DOHH2 (cell line): Measurements from ENCODE around the gene MAGI3.

Source experiments
- H3F3A ChIP-seq: fragments of 200-600 bp; sonication (generic), shearing (Covaris generic); 2 replicates; pipeline ENCODE4 v1.6.0; 2016; ENCODE audit warnings: antibody characterized with exemption, mild to moderate bottlenecking; ENCODE audit not compliant: control insufficient read depth, insufficient read depth
- H3K27ac ChIP-seq: fragments of 200-600 bp; sonication (generic); 2 replicates; pipeline ENCODE4 v1.5.1; 2014; ENCODE audit warnings: low read depth, mild to moderate bottlenecking, low read length, moderate library complexity
- H3K27me3 ChIP-seq: fragments of 200-600 bp; sonication (generic); 2 replicates; pipeline ENCODE4 v1.6.1; 2014; ENCODE audit warnings: mild to moderate bottlenecking, low read length, mixed read lengths; ENCODE audit not compliant: control insufficient read depth
- H3K36me3 ChIP-seq: fragments of 200-600 bp; sonication (generic); 2 replicates; pipeline ENCODE4 v1.6.1; 2014; ENCODE audit warnings: mild to moderate bottlenecking, low read length, moderate library complexity, mixed read lengths; ENCODE audit not compliant: control insufficient read depth
- H3K4me1 ChIP-seq: fragments of 200-600 bp; sonication (generic); 2 replicates; pipeline ENCODE4 v1.6.1; 2014; ENCODE audit warnings: mild to moderate bottlenecking, low read length, mixed read lengths; ENCODE audit not compliant: control insufficient read depth
- H3K4me2 ChIP-seq: fragments of 200-600 bp; sonication (generic); 2 replicates; pipeline ENCODE4 v1.6.0; 2014; ENCODE audit warnings: mild to moderate bottlenecking, low read length, moderate library complexity
- H3K4me3 ChIP-seq: fragments of 200-600 bp; sonication (generic); 2 replicates; pipeline ENCODE4 v1.5.1; 2014; ENCODE audit warnings: mild to moderate bottlenecking, low read length, mixed read lengths
- H3K79me2 ChIP-seq: fragments of 200-600 bp; sonication (generic); 2 replicates; pipeline ENCODE4 v1.6.1; 2014; ENCODE audit warnings: mild to moderate bottlenecking, low read length, mixed read lengths; ENCODE audit not compliant: control insufficient read depth
- H3K9me2 ChIP-seq: fragments of 200-600 bp; sonication (generic); replicated peaks from 2 replicates; pipeline ENCODE4 v1.6.1; 2014; ENCODE audit warnings: mild to moderate bottlenecking, low read length, mixed read lengths; ENCODE audit not compliant: control insufficient read depth
- H3K9me3 ChIP-seq: fragments of 200-600 bp; sonication (generic); 2 replicates; pipeline ENCODE4 v1.6.1; 2014; ENCODE audit warnings: antibody characterized with exemption, low read length, mixed read lengths; ENCODE audit not compliant: control insufficient read depth, insufficient read depth
- H4K20me1 ChIP-seq: fragments of 200-600 bp; sonication (generic); 2 replicates; pipeline ENCODE4 v1.6.0; 2014; ENCODE audit warnings: low read depth, mild to moderate bottlenecking, antibody characterized with exemption, low read length, moderate library complexity; ENCODE audit not compliant: control insufficient read depth, insufficient read depth
- CTCF ChIP-seq: fragments of 200-600 bp; sonication (generic); IDR thresholded peaks from one replicate; pipeline ENCODE4 v1.5.1; 2014; ENCODE audit warnings: antibody characterized with exemption, mild to moderate bottlenecking, low read depth, low read length; ENCODE audit not compliant: poor library complexity, severe bottlenecking
- EZH2phosphoT487 ChIP-seq: fragments of 200-600 bp; sonication (generic); IDR thresholded peaks from 2 replicates; pipeline ENCODE4 v1.6.1; 2017; ENCODE audit warnings: borderline replicate concordance, mild to moderate bottlenecking, antibody characterized with exemption, low read length, moderate library complexity, mixed read lengths

MAGI3 gene

GRCh38 chr1:113617438-113618141 is 227.3 kb downstream of the MAGI3 start:
- no peaks in the 10 kb centered on the region for H3K36me3 ChIP-seq
- H4K20me1 ChIP-seq, result no peaks in the 10 kb centered on the region
- H3K27me3 ChIP-seq, result no peaks in the 10 kb centered on the region
- no peak overlapping the region for H3K27ac ChIP-seq
- H3K4me1 ChIP-seq, result no peaks in the 10 kb centered on the region
- no peak overlapping the region for H3K4me3 ChIP-seq
- TF ChIP-seq CTCF (no peak), EZH2phosphoT487 (no peak)
- no peak overlapping the region for H3K4me2 ChIP-seq
- no peaks in the 10 kb centered on the region for H3F3A ChIP-seq
- no peaks in the 10 kb centered on the region for H3K9me2 ChIP-seq
- H3K79me2 ChIP-seq, result no peaks in the 10 kb centered on the region
- H3K9me3 ChIP-seq, result no peaks in the 10 kb centered on the region

- Histone ChIP-seq H3K9me2 (no peaks in the 10 kb centered on the region), H3K4me2 (no peak overlapping the region), H3F3A (no peaks in the 10 kb centered on the region), H3K27ac (no peak overlapping the region), H3K36me3 (no peaks in the 10 kb centered on the region), H3K4me3 (no peak overlapping the region), H4K20me1 (no peaks in the 10 kb centered on the region), H3K79me2 (no peaks in the 10 kb centered on the region), H3K27me3 (no peaks in the 10 kb centered on the region), H3K9me3 (no peaks in the 10 kb centered on the region; the same call in 1 of the 2 replicates), H3K4me1 (no peaks in the 10 kb centered on the region)
- no peak for TF ChIP-seq EZH2phosphoT487
- no peak for TF ChIP-seq CTCF
Measured at GRCh38 chr1:113628997-113629396, 238.7 kb downstream of the MAGI3 start.

- no peak for TF ChIP-seq EZH2phosphoT487
- no peak for TF ChIP-seq CTCF
- no peaks in the 10 kb centered on the region for H3K4me1 ChIP-seq
- H3K4me3 ChIP-seq, result no peak overlapping the region
- no peaks in the 10 kb centered on the region for H3K36me3 ChIP-seq
- no peaks in the 10 kb centered on the region; the same call in 1 of the 2 replicates for H3K9me3 ChIP-seq
- H3K27ac ChIP-seq, result no peak overlapping the region
- H4K20me1 ChIP-seq, result no peaks in the 10 kb centered on the region
- no peaks in the 10 kb centered on the region for H3K79me2 ChIP-seq
- H3K27me3 ChIP-seq, result no peaks in the 10 kb centered on the region
- no peak overlapping the region for H3K4me2 ChIP-seq
- H3K9me2 ChIP-seq, result no peaks in the 10 kb centered on the region
- H3F3A ChIP-seq, result no peaks in the 10 kb centered on the region
Measured at GRCh38 chr1:113630340-113631327, 240.3 kb downstream of the MAGI3 start.
